ENCODE results near the gene RAB34.
"Not testable (repeated sequence)": the region's sequence is repeated elsewhere in the genome, so short reads cannot be mapped to it uniquely, and the experiment has no call there.

RAB34 gene

DNA sequence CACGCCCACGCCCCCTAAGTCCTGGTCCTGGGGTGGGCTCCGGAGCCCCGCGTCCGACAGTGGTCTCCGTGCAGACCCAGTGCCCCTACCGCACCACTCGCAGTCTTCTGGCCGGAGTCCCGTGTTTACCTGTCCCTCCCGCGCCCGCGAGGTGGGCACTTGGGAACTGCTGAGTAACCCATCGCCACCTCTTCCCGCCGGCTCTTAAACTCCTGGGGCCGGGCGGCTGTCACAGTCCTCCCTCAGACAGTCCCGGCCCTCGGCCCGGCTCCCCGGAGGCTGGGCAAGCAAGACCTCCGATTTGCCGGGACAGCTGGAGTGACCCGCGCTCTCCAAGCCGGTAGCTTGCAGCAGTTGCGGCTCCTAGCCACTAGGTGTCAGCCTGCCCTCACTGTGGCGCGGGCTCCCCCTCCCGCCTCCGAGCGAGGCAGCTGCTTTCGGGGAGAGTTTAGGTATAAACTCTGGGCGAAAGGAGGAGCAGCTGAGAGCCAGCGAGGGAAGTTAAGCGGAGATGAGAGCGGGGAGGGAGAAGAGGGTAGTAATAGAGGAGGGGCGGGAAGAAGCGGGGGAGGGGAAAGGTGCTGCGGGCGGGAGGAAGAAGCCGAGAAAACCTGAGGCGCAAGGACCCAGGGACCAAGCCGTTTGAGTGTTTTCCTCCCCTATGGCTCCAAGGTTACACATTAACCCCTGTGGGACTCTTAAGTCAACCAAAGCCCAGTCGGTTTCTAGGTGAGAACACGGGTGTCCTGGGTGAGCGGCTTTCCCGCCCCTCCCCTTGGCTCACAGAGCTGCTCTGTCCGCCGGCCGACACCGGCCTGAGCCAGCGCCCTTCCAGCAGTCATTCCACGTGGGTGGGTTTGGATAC, 9.2 kb upstream of the RAB34 start:
- DNase-seq = peak; percentile 97

GRCh38 chr17:28726226-28726626, 8.6 kb upstream of the RAB34 start, which contains the start of gene TLCD1:
Gene TLCD1, minus strand, starts transcription at chr17:28726233. Its CDS starts 136 bp downstream, at chr17:28726097.
- peak; percentile 19 for DNase-seq

- peak; percentile 59 for DNase-seq
These were observed 8.1 kb upstream of the RAB34 start for GRCh38 chr17:28725660-28726225.

GRCh38 chr17:28725166-28725659, 7.5 kb upstream of the RAB34 start:
- DNase-seq = no peak

DNA sequence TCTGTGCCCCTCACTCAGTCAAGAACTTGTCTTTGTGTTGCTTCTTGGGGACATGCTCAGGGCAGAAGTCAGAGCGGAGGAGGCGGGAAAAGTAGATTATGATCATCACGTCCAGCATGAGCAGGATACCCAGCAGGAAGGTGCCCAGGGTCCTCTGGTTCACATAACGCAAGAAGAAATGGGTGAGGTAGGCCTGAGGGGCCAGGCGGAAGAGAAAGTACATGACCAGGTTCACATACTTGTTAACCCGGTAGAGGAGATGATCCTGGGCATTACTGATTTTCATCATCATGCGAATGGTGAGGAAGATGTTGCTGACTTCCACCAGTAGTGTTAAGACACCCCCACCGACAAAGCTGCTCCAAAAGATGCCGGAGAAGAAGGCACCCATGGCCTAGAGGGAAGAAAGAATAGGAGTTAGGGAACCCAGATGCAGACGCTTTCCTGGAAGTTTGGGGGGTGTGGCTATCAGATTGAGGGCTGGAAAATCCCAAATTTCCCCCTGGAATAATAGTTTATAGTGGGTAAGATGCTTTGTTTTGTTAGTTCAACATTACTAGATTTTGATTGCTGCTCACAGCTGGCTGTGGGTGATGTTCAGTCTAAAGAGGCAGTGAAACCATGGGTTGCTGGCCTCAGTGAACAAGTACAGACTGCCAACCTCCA, 7.0 kb upstream of the RAB34 start:
- no peak for DNase-seq

- not testable (repeated sequence) for DNase-seq
These were observed 6.3 kb upstream of the RAB34 start for GRCh38 chr17:28723836-28724499.

DNA sequence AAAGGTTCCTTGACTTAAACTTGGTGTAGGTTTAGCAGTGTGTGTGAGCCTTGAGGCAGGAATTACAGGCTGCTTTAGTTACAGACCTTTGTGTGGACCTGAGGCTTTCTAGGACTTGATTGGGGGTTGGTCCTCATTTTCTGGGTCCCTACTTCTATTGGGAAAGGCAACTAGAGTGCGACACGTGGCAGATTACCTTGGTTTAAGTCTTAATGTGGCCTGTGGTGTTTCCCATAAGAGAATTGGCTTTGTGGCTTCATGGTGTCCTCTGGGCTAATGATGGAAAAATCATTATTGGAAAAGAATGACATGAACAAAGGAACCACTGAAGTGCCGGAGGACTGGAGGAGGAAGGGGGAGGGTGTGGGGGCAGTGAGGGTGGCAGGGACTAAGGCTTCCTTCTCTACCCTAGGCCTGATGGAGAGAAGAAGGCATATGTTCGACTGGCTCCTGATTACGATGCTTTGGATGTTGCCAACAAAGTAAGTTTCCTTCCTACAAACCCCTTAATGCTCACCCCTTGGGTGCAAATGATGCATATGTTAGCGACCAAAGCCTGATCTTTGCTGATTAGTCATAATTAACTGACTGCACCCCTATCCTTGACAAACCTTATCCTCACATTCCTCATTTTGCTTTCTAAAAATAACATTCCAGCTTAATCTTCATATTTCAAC, 5.6 kb upstream of the RAB34 start:
- DNase-seq = no peak

DNA sequence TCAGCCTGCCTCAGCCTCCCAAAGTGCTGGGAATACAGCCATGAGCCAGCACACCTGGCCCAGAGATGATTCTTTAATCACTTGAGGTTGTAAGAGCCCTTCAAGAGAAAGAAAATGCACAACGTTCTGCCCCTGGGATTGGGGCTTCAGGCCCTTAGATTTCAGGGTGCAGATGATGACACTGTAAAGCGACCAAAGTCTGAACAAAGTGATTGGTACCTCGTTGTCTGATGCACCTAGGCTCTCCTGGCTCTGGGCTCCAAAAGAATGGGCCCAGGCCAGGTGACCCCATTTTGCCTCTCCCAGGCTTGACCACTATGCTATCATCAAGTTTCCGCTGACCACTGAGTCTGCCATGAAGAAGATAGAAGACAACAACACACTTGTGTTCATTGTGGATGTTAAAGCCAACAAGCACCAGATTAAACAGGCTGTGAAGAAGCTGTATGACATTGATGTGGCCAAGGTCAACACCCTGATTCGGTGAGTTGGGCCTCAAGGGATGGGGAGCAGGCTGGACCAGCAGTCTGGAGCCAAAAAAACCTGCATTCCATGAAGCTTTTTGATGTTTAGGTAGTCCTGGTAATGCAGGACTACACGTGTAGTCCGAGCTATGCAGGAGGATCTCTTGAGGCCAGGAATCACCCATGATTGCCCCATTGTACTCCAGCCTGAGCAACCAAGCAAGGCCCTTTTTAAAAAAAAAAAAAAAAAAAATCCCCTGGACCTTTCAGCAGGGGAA, 4.9 kb upstream of the RAB34 start:
- no peak for DNase-seq

DNA sequence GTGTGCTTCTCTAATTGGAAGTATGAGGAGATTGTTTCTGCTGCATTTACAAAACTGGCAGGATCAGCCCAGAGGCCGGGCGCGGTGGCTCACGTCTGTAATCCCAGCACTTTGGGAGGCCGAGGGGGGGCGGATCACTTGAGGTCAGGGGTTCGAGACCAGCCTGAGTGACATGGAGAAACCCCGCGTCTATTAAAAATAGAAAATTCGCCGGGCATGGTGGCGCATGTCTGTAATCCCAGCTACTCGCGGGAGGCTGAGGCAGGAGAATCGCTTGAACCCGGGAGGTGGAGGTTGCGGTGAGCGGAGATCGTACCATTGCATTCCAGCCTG, 3.3 kb upstream of the RAB34 start:
- not testable (repeated sequence) for DNase-seq

DNA sequence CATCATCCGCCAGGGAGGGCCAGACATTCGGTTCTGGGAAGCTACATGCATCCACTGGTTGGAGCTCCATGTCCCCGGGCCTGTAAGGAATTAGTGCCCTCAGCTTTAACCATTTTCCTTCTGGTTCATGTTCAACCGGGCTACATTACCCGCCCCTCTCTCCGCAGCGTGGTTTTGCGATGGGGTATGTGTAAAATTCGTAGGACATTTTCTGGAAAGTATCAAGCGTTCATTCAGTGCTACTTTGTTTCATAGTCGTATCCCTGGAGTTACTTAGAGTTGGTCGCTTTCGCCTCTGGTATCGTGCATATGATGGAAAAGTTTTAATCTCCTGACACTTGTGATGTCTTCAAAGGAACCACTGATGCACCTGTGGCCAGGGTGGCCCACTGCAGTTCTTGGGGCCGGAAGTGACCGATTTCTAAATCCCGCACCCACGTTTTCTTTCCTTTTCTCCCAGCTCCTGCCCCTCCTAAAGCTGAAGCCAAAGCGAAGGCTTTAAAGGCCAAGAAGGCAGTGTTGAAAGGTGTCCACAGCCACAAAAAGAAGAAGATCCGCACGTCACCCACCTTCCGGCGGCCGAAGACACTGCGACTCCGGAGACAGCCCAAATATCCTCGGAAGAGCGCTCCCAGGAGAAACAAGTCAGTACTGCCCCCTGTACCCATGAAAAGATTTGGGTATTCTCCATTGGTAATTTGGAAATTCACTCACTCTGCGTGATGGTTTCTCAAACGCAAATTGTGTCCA, 2.8 kb upstream of the RAB34 start:
- DNase-seq = no peak

- no peak for DNase-seq
These were observed 1.4 kb upstream of the RAB34 start for GRCh38 chr17:28719021-28719433.

DNA sequence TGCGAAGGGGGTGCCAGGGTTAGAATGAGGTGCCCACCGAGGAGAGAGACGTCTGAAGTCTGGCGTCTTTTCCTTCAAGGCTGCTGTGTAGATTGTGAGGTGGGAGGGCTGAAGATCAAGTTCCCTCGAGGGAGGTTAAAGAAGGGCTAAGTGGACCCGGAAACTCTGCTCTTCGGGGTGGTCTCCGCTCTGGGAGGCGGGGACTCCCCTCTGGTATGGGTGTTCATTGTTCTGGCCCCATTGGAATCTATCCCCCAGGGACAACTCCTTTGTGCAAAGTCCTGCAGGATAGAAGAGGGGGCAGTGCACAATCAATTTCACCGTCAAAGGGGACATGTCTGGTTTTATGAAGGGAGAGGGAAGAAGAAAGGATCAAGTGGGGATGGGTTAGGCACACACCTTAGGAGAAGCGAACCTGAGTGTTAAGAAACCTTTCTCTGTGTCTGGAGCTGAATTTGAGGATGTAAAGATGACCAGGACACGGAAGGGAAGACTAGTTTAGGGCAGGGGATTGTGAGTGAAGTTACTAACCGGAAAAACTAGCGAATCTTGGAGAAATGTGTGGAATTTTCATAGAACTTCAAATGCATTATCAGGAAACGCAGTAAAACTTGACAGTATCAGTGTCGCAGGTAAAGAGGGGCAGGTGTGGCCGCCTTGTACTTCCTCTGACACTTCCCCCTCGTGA, 809 bp upstream of the RAB34 start:
- peak; percentile 27 for DNase-seq

DNA sequence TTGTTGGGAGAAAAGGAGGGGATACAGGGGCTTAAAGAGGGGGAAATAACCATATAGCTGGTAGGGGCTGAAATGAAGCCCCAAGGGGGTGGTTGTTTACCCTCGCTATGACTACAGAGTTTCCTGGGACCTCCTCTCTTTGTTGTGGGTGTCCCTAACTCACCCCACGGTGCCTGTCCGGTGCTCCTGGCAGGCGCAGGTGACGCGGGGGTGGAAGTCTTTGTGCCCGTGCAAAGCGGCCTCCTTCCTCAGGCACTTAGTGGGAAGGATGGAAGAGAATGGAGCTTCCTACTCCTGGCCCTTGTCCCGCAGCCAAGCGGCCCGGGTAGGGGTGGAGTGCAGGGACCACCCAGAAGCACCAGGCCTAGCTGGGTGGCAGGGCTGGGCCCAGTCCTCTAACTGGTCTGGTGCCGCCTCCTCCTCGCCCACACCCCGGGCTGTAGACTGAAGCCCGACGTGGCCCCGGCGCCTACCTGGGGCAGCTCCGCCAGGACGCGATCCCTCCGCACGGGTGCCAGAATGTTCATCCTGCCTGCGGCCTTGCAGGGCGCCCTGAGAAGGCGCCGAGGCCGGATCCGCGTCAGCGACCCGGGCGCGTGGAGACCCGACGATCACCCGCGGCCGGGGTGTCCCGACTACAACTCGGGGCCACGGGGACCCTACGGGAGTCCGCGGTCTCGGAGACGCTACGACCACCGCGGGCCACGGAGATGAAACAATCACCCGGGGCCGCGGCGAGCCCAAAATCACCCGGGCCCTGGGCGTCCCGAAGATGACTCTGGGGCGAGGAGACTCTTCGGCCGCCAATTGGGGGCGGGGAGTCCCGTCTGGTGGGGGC, 709 bp downstream of the RAB34 start:
- no peak for DNase-seq

DNA sequence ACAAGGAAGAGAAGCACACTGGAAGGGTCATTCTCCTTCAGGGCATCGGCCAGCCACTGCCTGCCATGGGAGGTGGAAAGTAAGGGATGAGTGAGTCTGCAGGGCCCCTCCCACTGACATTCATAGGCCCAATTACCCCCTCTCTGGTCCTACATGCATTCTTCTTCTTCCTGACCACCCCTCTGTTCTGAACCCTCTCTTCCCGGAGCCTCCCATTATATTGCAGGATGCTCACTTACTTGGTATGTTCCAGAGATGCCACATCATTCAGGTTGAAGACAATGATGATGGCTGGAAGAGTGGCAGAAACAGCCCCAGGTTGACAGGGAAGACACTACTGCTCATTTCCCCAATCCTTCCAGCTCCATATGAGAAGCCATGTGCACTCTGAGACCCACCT, 2.5 kb downstream of the RAB34 start:
- DNase-seq = no peak

DNA sequence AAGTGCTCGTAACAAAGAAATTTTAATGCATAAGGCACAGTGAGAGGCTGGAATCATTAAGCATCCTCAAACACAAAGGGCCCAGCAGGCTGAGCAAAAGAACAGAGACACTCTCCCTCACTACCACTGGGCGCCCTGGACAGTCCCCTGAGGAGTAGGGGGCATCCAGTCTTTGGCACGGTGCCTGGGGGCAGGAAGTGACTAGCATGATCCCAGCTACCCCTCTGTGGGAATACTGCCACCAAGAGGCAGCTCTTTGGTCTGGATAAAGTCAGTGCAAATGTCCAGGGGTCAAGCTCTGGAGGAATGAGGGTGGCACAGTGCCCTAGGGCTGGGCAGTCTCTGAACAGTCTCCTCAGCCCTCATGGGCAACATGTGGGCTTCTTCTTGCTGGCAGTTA, 3.4 kb downstream of the RAB34 start:
- DNase-seq = no peak

- DNase-seq = no peak
These were observed 4.8 kb downstream of the RAB34 start for GRCh38 chr17:28712705-28713415.

DNA sequence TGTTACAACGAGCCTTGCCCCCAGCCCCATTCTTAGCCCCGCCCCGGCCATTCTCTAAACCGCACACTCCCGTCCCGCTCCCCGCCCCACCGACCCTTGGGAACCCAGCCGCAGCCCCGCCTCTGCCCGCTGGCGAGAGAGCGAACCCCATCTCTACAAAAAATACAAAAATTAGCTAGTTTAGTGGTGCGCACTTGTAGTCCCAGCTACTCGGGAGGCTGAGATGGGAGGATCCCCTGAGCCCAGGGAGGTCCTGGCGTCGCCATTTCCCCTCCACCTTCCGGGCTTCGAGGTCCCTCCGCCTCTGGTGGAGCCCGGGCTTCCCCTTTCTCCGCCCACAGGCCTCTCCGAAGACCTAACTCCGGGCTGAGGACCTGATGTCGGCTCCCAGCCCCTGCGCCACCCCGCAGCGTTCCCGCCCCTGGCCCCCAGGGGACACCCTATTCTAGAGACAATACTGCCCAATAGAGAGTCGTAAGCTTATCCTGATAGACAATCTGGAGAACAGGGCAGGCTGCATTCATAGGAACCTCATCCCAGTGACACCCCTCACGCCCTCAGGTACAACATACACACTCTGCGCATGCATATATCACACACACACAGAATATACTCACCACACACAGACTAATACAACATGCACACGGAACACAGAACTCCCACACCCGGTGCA, 5.5 kb downstream of the RAB34 start:
- no peak for DNase-seq

DNA sequence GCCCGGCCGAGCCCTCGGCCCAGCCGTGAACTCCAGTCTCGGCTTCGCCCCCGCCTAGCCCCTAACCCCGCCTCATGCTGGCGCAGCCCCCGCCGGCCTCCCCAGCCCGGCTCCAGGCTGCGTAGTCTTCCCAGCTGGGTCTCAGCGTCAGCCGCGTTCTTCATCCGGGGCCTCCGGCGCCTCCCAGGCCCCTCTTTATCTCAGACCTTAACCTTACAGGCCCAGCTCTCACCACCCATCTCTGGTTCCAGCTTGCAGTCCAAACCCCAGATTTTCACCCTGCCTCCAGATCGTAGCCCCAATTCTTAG, 6.0 kb downstream of the RAB34 start, which contains the start of gene PROCA1:
TSS of gene PROCA1 (minus strand) at position 166 of the 309 bp plus-strand sequence. CDS start 228 bp downstream, outside the sequence.
- no peak for DNase-seq

Data from NCI-H524 treated with DMSO at 0.1 percent for 48 hours (cell line).